Endothelial cell of umbilical vein (primary cell): ENCODE measurements around the gene LRRC71. TPM values are rescaled to one million over a fixed set of nuclear protein-coding genes. Genes with fewer than 3 reads are reported as not detected.
"Not testable (repeated sequence)": the region's sequence is repeated elsewhere in the genome, so short reads cannot be mapped to it uniquely, and the experiment has no call there.

Source experiments
- BruUV-seq: library from RNA; stranded (reverse); fragments of 400-500 nt; replicated peaks from 2 replicates; lab custom pipeline; 2021; lab: Mats Ljungman, UMichigan
- CTCF ChIA-PET: fragments of 300-600, 350-600 bp; sonication (Branson Sonifier 250); formaldehyde crosslinking; loops from one replicate; lab custom pipeline; 2021; ENCODE audit warnings: antibody characterized with exemption, inconsistent platforms; lab: Charles Lee
- POLR2A ChIA-PET: fragments of 300-600, 350-600 bp; sonication (Branson Sonifier 250); formaldehyde crosslinking; loops from one replicate; lab custom pipeline; 2021; ENCODE audit warnings: antibody characterized with exemption, inconsistent platforms; lab: Charles Lee
- DNase-seq: peaks from one replicate; pipeline ENCODE4 v3.0.0-alpha.2; 2011; ENCODE audit warnings: low read depth, low spot score
- FAIRE-seq: peaks from 2 replicates; lab custom pipeline; 2011; peaks lifted over from hg19 to GRCh38; lab: Jason Lieb, UNC
- H2AFZ ChIP-seq: 2 replicates; pipeline ENCODE4 v1.6.0; 2012; ENCODE audit warnings: low read depth, low read length, control low read depth, inconsistent platforms
- H3K27ac ChIP-seq: 2 replicates; pipeline ENCODE4 v1.5.1; 2011; ENCODE audit warnings: low read depth, mild to moderate bottlenecking, control low read depth, low read length, moderate library complexity; ENCODE audit not compliant: insufficient read depth
- H3K27me3 ChIP-seq, 2 experiments: 2 replicates each; pipeline versions ENCODE4 v1.6.0 to v1.6.1; 2011; ENCODE audit warnings: low read length in 2 of 2, mixed read lengths in 1 of 2; ENCODE audit not compliant: control insufficient read depth in 2 of 2, insufficient read depth in 2 of 2
- H3K36me3 ChIP-seq, 2 experiments: 2 replicates in 1 of 2; 3 replicates in 1 of 2; pipeline ENCODE4 v1.5.1; 2011; ENCODE audit warnings: low read length in 2 of 2, mild to moderate bottlenecking in 1 of 2, moderate library complexity in 1 of 2; ENCODE audit not compliant: control insufficient read depth in 2 of 2, insufficient read depth in 2 of 2; ENCODE audit errors: extremely low read depth in 1 of 2
- H3K4me1 ChIP-seq: 3 replicates; pipeline ENCODE4 v1.5.1; 2011; ENCODE audit warnings: mild to moderate bottlenecking, low read length; ENCODE audit not compliant: control insufficient read depth, insufficient read depth; ENCODE audit errors: extremely low read depth
- H3K4me2 ChIP-seq: 2 replicates; pipeline ENCODE4 v1.6.1; 2011; ENCODE audit warnings: low read length, control low read depth, mixed read lengths; ENCODE audit not compliant: insufficient read depth
- H3K4me3 ChIP-seq, 3 experiments: fragments of 200-600 bp in 1 of 3; sonication (generic), shearing (Covaris generic) in 1 of 3; replicated peaks in 1 of 3; 2 replicates each; pipeline ENCODE4 v1.5.1; 2011 to 2016; ENCODE audit warnings: control low read depth in 3 of 3, low read length in 3 of 3, mild to moderate bottlenecking in 2 of 3, inconsistent platforms in 1 of 3, low read depth in 1 of 3, moderate library complexity in 1 of 3; ENCODE audit not compliant: insufficient read depth in 1 of 3
- H3K79me2 ChIP-seq: 2 replicates; pipeline ENCODE4 v1.6.0; 2012; ENCODE audit warnings: low read length, inconsistent platforms; ENCODE audit not compliant: control insufficient read depth, insufficient read depth
- H3K9ac ChIP-seq: replicated peaks from 2 replicates; pipeline ENCODE3; 2011; ENCODE audit warnings: low read length, control low read depth; ENCODE audit not compliant: insufficient read depth; ENCODE audit errors: extremely low read depth
- H3K9me1 ChIP-seq: replicated peaks from 3 replicates; pipeline ENCODE4 v1.6.0; 2011; ENCODE audit warnings: mild to moderate bottlenecking, low read length; ENCODE audit not compliant: control insufficient read depth, insufficient read depth; ENCODE audit errors: extremely low read depth
- H3K9me3 ChIP-seq: replicated peaks from 2 replicates; pipeline ENCODE4 v1.5.1; 2012; ENCODE audit warnings: low read length, inconsistent platforms; ENCODE audit not compliant: control insufficient read depth, insufficient read depth
- H4K20me1 ChIP-seq: replicated peaks from 2 replicates; pipeline ENCODE3; 2011; ENCODE audit warnings: mild to moderate bottlenecking, low read length; ENCODE audit not compliant: control insufficient read depth, insufficient read depth; ENCODE audit errors: extremely low read depth
- FOS ChIP-seq: IDR thresholded peaks from 2 replicates; pipeline ENCODE4 v1.6.1; 2011; ENCODE audit warnings: mild to moderate bottlenecking, low read length, moderate library complexity, borderline replicate concordance; ENCODE audit not compliant: insufficient read depth
- dilution Hi-C: fragments of 300-500 bp; cut with MboI; formaldehyde crosslinking; loops from one replicate; pipeline ENCODE4 v1.15.0; 2019; ENCODE audit warnings: low sequenced_read_pairs; ENCODE audit not compliant: extremely low pct_ligation_motif_present
- intact Hi-C: fragments of 100-400 bp; cut with micrococcal nuclease; formaldehyde crosslinking; loops from one replicate; pipeline ENCODE4 v1.10.0; 2022
- polyA plus RNA-seq, 4 experiments: library from polyadenylated mRNA; depleted of rRNA in 3 of 4; stranded (reverse) in 3 of 4; unstranded in 1 of 4; fragments of >200 nt; gene quantifications; 2 replicates each; pipeline versions ENCODE4 v1.2.1 to v1.2.3, GENCODE V29; 2011 to 2012; ENCODE audit warnings: missing spikeins in 1 of 4
- total RNA-seq: library from RNA; stranded (reverse); gene quantifications from 2 replicates; pipeline ENCODE4 v1.2.3, GENCODE V29; 2021

LRRC71 gene
- total and polyA plus RNA-seq, 2 donors (not counting 3 experiments of a cell fraction or from before 2014, with no cell fraction given): 0.35 to 0.66 TPM

- no peak for DNase-seq
- BruUV-seq: no TSS peak
- FAIRE-seq: peak; percentile 74
These were observed 5.7 kb downstream of the LRRC71 start for GRCh38 chr1:156926175-156926574.

DNA sequence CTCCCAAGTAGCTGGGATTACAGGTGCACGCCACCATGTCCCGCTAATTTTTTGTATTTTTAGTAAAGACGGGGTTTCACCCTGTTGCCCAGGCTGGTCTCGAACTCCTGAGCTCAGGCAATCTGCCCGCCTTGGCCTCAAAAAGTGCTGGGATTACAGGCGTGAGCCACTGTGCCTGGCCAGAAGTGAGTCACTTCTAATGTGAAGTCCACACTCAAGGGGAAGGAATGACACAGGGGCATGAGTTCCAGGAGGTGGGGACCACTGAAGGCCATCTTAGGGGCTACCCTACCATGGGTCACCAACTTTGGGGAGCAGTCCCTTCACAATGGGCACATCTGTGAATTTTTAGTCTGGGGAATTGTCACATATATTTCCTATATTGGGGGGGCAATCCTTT is 6.3 kb downstream of the LRRC71 start:
- H3K4me1 ChIP-seq, H3K27ac ChIP-seq, DNase-seq, H3K9me1 ChIP-seq, FAIRE-seq, BruUV-seq, H3K9ac ChIP-seq, H4K20me1 ChIP-seq, H3K4me2 ChIP-seq, H3K4me3 ChIP-seq, POLR2A ChIA-PET, H2AFZ ChIP-seq, dilution Hi-C loops, H3K36me3 ChIP-seq, H3K79me2 ChIP-seq, H3K9me3 ChIP-seq: not testable (repeated sequence)
- CTCF ChIA-PET: interaction anchor here (0.7 to 11.2 kb wide), 10 partner anchors 12 to 237 kb away, joined by 4 to 312 read pairs (median 21); partner anchors contain the start of genes INSRR, ISG20L2, METTL25B and NTRK1
- intact Hi-C loops: loop anchor here (1.0 to 5.0 kb wide), 9 partner anchors 34 to 299 kb away; partner anchors contain the start of gene NTRK1
- peaks cover 24 to 32% of the 10 kb centered on the region in 2 experiments for H3K27me3 ChIP-seq

More at GRCh38 chr1:156926175-156926574, 5.7 kb downstream of the LRRC71 start:
- no peak for TF ChIP-seq FOS
- dilution Hi-C loops: no loop called here
- Histone ChIP-seq H3K27me3 (peaks cover 26 to 34% of the 10 kb centered on the region in 2 experiments), H3K4me3 (no peak overlapping the region), H3K27ac (no peak overlapping the region), H4K20me1 (no peaks in the 10 kb centered on the region), H2AFZ (no peak overlapping the region), H3K9me1 (no peaks in the 10 kb centered on the region), H3K9ac (no peak overlapping the region), H3K4me1 (peaks cover 2% of the 10 kb centered on the region), H3K36me3 (no peaks in the 10 kb centered on the region), H3K79me2 (no peaks in the 10 kb centered on the region), H3K9me3 (no peaks in the 10 kb centered on the region), H3K4me2 (no peak overlapping the region)
- CTCF ChIA-PET: interaction anchor here (2.7 to 11.2 kb wide), 5 partner anchors 34 to 199 kb away, joined by 7 to 312 read pairs (median 56); partner anchors contain the start of genes INSRR, ISG20L2, METTL25B and NTRK1
- POLR2A ChIA-PET: no interaction called here
- intact Hi-C loops: loop anchor here (2.0 to 5.0 kb wide), 3 partner anchors 65 to 299 kb away; partner anchors contain the start of gene NTRK1
